H1 (cell line): ENCODE data around the gene JPT1. TPM values are rescaled to one million over a fixed set of nuclear protein-coding genes. Genes with fewer than 3 reads are reported as not detected.
A peak's percentile ranks its signal among the peaks of the same experiment; 100 is the strongest.

Experiments
- CTCF ChIA-PET: fragments of 300-600 bp; sonication (Branson Sonifier 250); formaldehyde crosslinking; loops from one replicate; lab custom pipeline; 2021; ENCODE audit not compliant: partially characterized antibody; lab: Charles Lee
- POLR2A ChIA-PET: fragments of 300-600 bp; sonication (Branson Sonifier 250); formaldehyde crosslinking; loops from one replicate; lab custom pipeline; 2021; ENCODE audit warnings: inconsistent platforms; ENCODE audit not compliant: partially characterized antibody; lab: Charles Lee
- DNase-seq, 2 experiments: peaks; one replicate each; pipeline versions ENCODE4 v3.0.0 to v3.0.0-alpha.2; 2010 to 2022; ENCODE audit warnings: low spot score in 2 of 2, low read depth in 1 of 2, mixed read lengths in 1 of 2
- FAIRE-seq: peaks from 2 replicates; lab custom pipeline; 2011; peaks lifted over from hg19 to GRCh38; lab: Jason Lieb, UNC
- H2AFZ ChIP-seq: 2 replicates; pipeline ENCODE4 v1.8.1; 2012; ENCODE audit warnings: low read length, inconsistent platforms
- H2AK5ac ChIP-seq: 2 replicates; pipeline ENCODE4 v1.6.1; 2013; ENCODE audit warnings: low read depth, low read length
- H2BK120ac ChIP-seq: replicated peaks from 2 replicates; pipeline ENCODE3; 2013; ENCODE audit warnings: low read depth, low read length, inconsistent platforms
- H2BK12ac ChIP-seq: 2 replicates; pipeline ENCODE4 v1.6.1; 2013; ENCODE audit warnings: low read depth, low read length
- H2BK15ac ChIP-seq: 2 replicates; pipeline ENCODE4 v1.6.1; 2013; ENCODE audit warnings: low read length
- H2BK20ac ChIP-seq: 2 replicates; pipeline ENCODE4 v1.6.1; 2013; ENCODE audit warnings: low read length
- H2BK5ac ChIP-seq: 2 replicates; pipeline ENCODE4 v1.6.1; 2013; ENCODE audit warnings: low read depth, low read length
- H3K14ac ChIP-seq: 2 replicates; pipeline ENCODE4 v1.6.1; 2013; ENCODE audit warnings: inconsistent platforms; ENCODE audit not compliant: insufficient read length
- H3K18ac ChIP-seq: 2 replicates; pipeline ENCODE4 v1.6.1; 2013; ENCODE audit warnings: low read length; ENCODE audit errors: extremely low read depth
- H3K23ac ChIP-seq: 2 replicates; pipeline ENCODE4 v1.6.1; 2013; ENCODE audit warnings: inconsistent platforms; ENCODE audit not compliant: insufficient read length
- H3K23me2 ChIP-seq: 2 replicates; pipeline ENCODE4 v1.6.1; 2013; ENCODE audit warnings: low read depth, low read length
- H3K27ac ChIP-seq: 2 replicates; pipeline ENCODE4 v1.6.1; 2011; ENCODE audit warnings: low read depth, low read length, inconsistent platforms
- H3K27me3 ChIP-seq, 4 experiments: replicated peaks in 1 of 4; 1 replicate in 1 of 4; 2 replicates in 3 of 4; pipeline versions ENCODE4 v1.6.1 to v1.8.1; 2011 to 2013; ENCODE audit warnings: low read length in 3 of 4, mild to moderate bottlenecking in 3 of 4, inconsistent platforms in 2 of 4, mixed read lengths in 2 of 4, moderate library complexity in 1 of 4; ENCODE audit not compliant: control insufficient read depth in 3 of 4, insufficient read depth in 3 of 4; ENCODE audit errors: extremely low read depth in 1 of 4
- H3K36me3 ChIP-seq, 4 experiments: 2 replicates each; pipeline versions ENCODE4 v1.6.1 to v1.8.1; 2011 to 2013; ENCODE audit warnings: mild to moderate bottlenecking in 4 of 4, low read length in 3 of 4, moderate library complexity in 2 of 4, control low read depth in 1 of 4, inconsistent platforms in 1 of 4; ENCODE audit not compliant: insufficient read depth in 4 of 4, control insufficient read depth in 2 of 4
- H3K4ac ChIP-seq: replicated peaks from 2 replicates; pipeline ENCODE3; 2013; ENCODE audit warnings: low read length, low read depth, mixed read lengths, inconsistent platforms; ENCODE audit not compliant: insufficient read length
- H3K4me1 ChIP-seq, 4 experiments: replicated peaks in 1 of 4; 1 replicate in 1 of 4; 2 replicates in 3 of 4; pipeline versions ENCODE4 v1.6.1 to v1.8.1; 2011 to 2013; ENCODE audit warnings: low read length in 3 of 4, inconsistent platforms in 2 of 4, mixed read lengths in 1 of 4; ENCODE audit not compliant: insufficient read depth in 4 of 4, control insufficient read depth in 3 of 4
- H3K4me2 ChIP-seq, 2 experiments: 2 replicates each; pipeline versions ENCODE4 v1.6.1 to v1.8.1; 2011 to 2013; ENCODE audit warnings: low read depth in 2 of 2, low read length in 2 of 2, control low read depth in 1 of 2, inconsistent platforms in 1 of 2, mild to moderate bottlenecking in 1 of 2; ENCODE audit not compliant: insufficient read depth in 1 of 2
- H3K4me3 ChIP-seq, 4 experiments: fragments of 200-600, 300-600 bp in 1 of 4; sonication (generic), shearing (Covaris generic), sonication (Bioruptor Twin) in 1 of 4; 2 replicates each; pipeline versions ENCODE4 v1.5.1 to v1.8.1; 2011 to 2016; ENCODE audit warnings: low read length in 4 of 4, low read depth in 3 of 4, control low read depth in 2 of 4, inconsistent platforms in 2 of 4, mild to moderate bottlenecking in 2 of 4, mixed read lengths in 1 of 4, moderate library complexity in 1 of 4; ENCODE audit not compliant: insufficient read depth in 2 of 4; ENCODE audit errors: extremely low read depth in 1 of 4
- H3K56ac ChIP-seq: replicated peaks from 2 replicates; pipeline ENCODE3; 2013; ENCODE audit warnings: low read depth, mild to moderate bottlenecking, mixed read lengths, low read length, inconsistent platforms; ENCODE audit not compliant: insufficient read length
- H3K79me1 ChIP-seq: 2 replicates; pipeline ENCODE4 v1.6.1; 2013; ENCODE audit warnings: low read depth, low read length, control low read depth
- H3K79me2 ChIP-seq, 2 experiments: 2 replicates each; pipeline versions ENCODE4 v1.6.1 to v1.8.1; 2012 to 2013; ENCODE audit warnings: low read length in 2 of 2, mild to moderate bottlenecking in 2 of 2, inconsistent platforms in 1 of 2; ENCODE audit not compliant: insufficient read depth in 2 of 2, control insufficient read depth in 1 of 2
- H3K9ac ChIP-seq, 4 experiments: replicated peaks in 1 of 4; 1 replicate in 1 of 4; 2 replicates in 3 of 4; pipeline versions ENCODE4 v1.6.1 to v1.8.1; 2011 to 2013; ENCODE audit warnings: low read depth in 3 of 4, low read length in 3 of 4, control low read depth in 2 of 4, mild to moderate bottlenecking in 2 of 4, moderate library complexity in 2 of 4, inconsistent platforms in 1 of 4; ENCODE audit errors: extremely low read depth in 1 of 4
- H3K9me3 ChIP-seq, 2 experiments: 2 replicates each; pipeline versions ENCODE4 v1.6.1 to v1.8.1; 2012 to 2013; ENCODE audit warnings: mild to moderate bottlenecking in 2 of 2, moderate library complexity in 2 of 2, control low read depth in 1 of 2, inconsistent platforms in 1 of 2, low read depth in 1 of 2, low read length in 1 of 2, mixed read lengths in 1 of 2; ENCODE audit not compliant: insufficient read depth in 2 of 2
- H4K20me1 ChIP-seq, 2 experiments: replicated peaks in 1 of 2; 2 replicates each; pipeline versions ENCODE3 to v1.8.1; 2011 to 2013; ENCODE audit warnings: inconsistent platforms in 2 of 2, low read length in 2 of 2, mild to moderate bottlenecking in 1 of 2; ENCODE audit not compliant: insufficient read depth in 2 of 2, control insufficient read depth in 1 of 2
- H4K5ac ChIP-seq: 2 replicates; pipeline ENCODE4 v1.6.1; 2013; ENCODE audit warnings: low read length, low read depth, mixed read lengths, inconsistent platforms; ENCODE audit not compliant: insufficient read length
- H4K8ac ChIP-seq: 2 replicates; pipeline ENCODE4 v1.8.0; 2013; ENCODE audit warnings: mild to moderate bottlenecking, moderate library complexity, low read length, inconsistent platforms; ENCODE audit not compliant: insufficient read depth; ENCODE audit errors: extremely low read depth
- H4K91ac ChIP-seq: replicated peaks from 2 replicates; pipeline ENCODE3; 2013; ENCODE audit warnings: low read length, mixed read lengths, inconsistent platforms; ENCODE audit not compliant: insufficient read length
- EP300 ChIP-seq, 2 experiments: IDR thresholded peaks; 1 replicate in 1 of 2; 2 replicates in 1 of 2; pipeline ENCODE4 v1.6.1; 2011 to 2012; ENCODE audit warnings: low read depth in 2 of 2, low read length in 2 of 2, mild to moderate bottlenecking in 2 of 2, borderline replicate concordance in 1 of 2, inconsistent platforms in 1 of 2, moderate library complexity in 1 of 2
- MAFK ChIP-seq: IDR thresholded peaks from 2 replicates; pipeline ENCODE4 v1.6.1; 2012; ENCODE audit warnings: low read depth, mild to moderate bottlenecking, improper control_type of control experiment, low read length
- MAX ChIP-seq: IDR thresholded peaks from 2 replicates; pipeline ENCODE4 v1.6.1; 2012; ENCODE audit warnings: inconsistent platforms
- POLR2AphosphoS5 ChIP-seq: IDR thresholded peaks from 2 replicates; pipeline ENCODE4 v1.6.1; 2011; ENCODE audit warnings: low read depth, low read length
- RAD21 ChIP-seq, 2 experiments: IDR thresholded peaks in 1 of 2; conservative IDR thresholded peaks in 1 of 2; 2 replicates each; pipeline ENCODE4 v1.6.1; 2011; ENCODE audit warnings: low read depth in 2 of 2, low read length in 2 of 2, improper control_type of control experiment in 1 of 2, inconsistent platforms in 1 of 2, mild to moderate bottlenecking in 1 of 2, moderate library complexity in 1 of 2
- RNF2 ChIP-seq: fragments of 200-900, 300-1000 bp; sonication (generic); IDR thresholded peaks from 2 replicates; pipeline ENCODE4 v1.7.1; 2016; ENCODE audit warnings: borderline replicate concordance, low read depth, mild to moderate bottlenecking, antibody characterized with exemption, low read length; ENCODE audit not compliant: poor library complexity, severe bottlenecking; ENCODE audit errors: missing control alignments
- TAF1 ChIP-seq: IDR thresholded peaks from 2 replicates; pipeline ENCODE4 v1.6.1; 2011; ENCODE audit warnings: mild to moderate bottlenecking, low read depth, low read length
- WGBS, 2 experiments: shearing (Covaris generic) in 1 of 2; methylation state at CpG; one replicate each; pipeline versions ENCODE4 v1.1.6 to v1.1.7; 2013 to 2015; ENCODE audit warnings: low lambda C conversion rate in 2 of 2, mixed read lengths in 2 of 2, inconsistent platforms in 1 of 2, low coverage in 1 of 2, missing lambda C conversion rate in 1 of 2; ENCODE audit not compliant: insufficient replicate concordance in 2 of 2, insufficient coverage in 1 of 2, insufficient read length in 1 of 2; ENCODE audit errors: extremely low coverage in 1 of 2, missing lambda C conversion rate in 1 of 2; 5-methylcytosine and 5-hydroxymethylcytosine counted together
- polyA plus RNA-seq, 7 experiments: library from polyadenylated mRNA; depleted of rRNA in 3 of 7; stranded (reverse) in 5 of 7; unstranded in 2 of 7; fragments of >200 nt in 5 of 7; fragments of 200-250 nt in 2 of 7; gene quantifications; 1 replicate in 5 of 7; 2 replicates in 1 of 7; 4 replicates in 1 of 7; pipeline versions ENCODE4 v1.2.1 to v1.2.3, GENCODE V29; 2011 to 2013; ENCODE audit warnings: missing spikeins in 2 of 7, mixed read lengths in 2 of 7
- total RNA-seq: library from RNA; stranded (reverse); fragmentation: NEBNext Ultra II Directional; extraction: Animal tissue kit (Norgen Biotek cat#: 25700); gene quantifications from 2 replicates; pipeline ENCODE4 v1.2.1, GENCODE V29; 2021

The JPT1 gene
- total and polyA plus RNA-seq, 2 of the 8 experiments (the other 6 are each of a cell fraction or from before 2014, with no cell fraction given) = 154 to 369 TPM

DNA sequence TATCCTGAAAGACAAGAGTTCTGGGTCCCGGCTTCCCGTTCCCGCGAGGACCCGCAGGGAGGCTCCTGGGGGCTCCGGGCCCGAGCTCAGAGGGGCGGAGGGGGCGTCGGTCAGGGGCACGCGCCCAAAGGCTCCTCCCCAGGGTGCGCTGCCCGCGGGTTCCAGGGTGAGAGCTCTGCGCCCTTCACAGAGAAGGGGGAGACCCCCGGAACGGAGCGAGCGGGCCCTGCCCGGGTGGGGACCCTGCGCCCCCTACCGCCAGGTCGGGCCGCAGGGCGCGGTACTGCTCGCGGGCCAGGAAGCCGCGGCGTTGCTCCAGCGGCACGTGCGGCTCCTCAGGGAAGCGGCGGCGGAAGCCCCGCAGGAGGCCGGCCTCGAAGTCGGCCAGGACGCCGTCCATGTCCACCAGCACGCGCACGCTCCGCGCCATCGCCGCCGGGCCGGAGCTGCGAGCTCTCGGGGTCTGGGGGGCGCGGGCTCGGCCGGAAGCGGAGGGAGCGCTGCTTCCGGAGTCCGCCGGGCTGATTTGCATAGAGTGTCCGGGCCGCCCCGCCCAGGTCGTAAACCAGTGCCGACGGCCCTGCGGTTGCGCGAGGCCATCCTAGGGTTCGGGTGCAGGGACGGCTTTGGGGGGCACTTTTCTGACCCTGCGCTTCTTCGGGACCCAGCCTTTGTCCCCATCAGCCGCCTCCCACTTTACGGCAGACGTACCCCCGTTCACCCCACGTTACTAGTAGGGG is 22.9 kb downstream of the JPT1 start, which contains the start of gene NT5C:
Gene NT5C, minus strand, starts transcription at position 465 of the 740 bp plus-strand sequence. Its CDS starts 35 bp downstream, at position 430.
- Histone ChIP-seq H3K4me1 (peaks cover 0 to 5% (median 4%) of the 10 kb centered on the region in 4 experiments; a peak in 5 of 7 replicates), H2BK20ac (no peak within 1 kb of the TSS), H2BK12ac (no peak within 1 kb of the TSS), H3K23ac (no peak within 1 kb of the TSS), H2BK5ac (peak within 1 kb of the TSS; percentile 75; the same call in 1 of the 2 replicates), H3K14ac (no peak within 1 kb of the TSS), H3K23me2 (peaks cover 3% of the 10 kb centered on the region; the same call in 1 of the 2 replicates), H3K4me2 (peak within 1 kb of the TSS; percentile 46 to 80), H4K8ac (peak within 1 kb of the TSS; percentile 89), H3K79me2 (peaks cover 0 to 9% of the 10 kb centered on the region in 2 experiments; a peak in 1 of 4 replicates), H3K27ac (peak within 1 kb of the TSS; percentile 81), H3K4ac (peak within 1 kb of the TSS; percentile 78), H4K20me1 (peaks cover 8 to 11% of the 10 kb centered on the region in 2 experiments), H3K4me3 (peak within 1 kb of the TSS; percentile 69 to 95 (median 74)), H2BK15ac (no peak within 1 kb of the TSS), H2BK120ac (no peak within 1 kb of the TSS), H3K9ac (peak within 1 kb of the TSS; percentile 72 to 95 (median 80)), H2AFZ (peak within 1 kb of the TSS; percentile 48; the same call in 1 of the 2 replicates), H2AK5ac (no peak within 1 kb of the TSS), H3K56ac (peak within 1 kb of the TSS; percentile 59), H3K79me1 (no peaks in the 10 kb centered on the region), H3K9me3 (no peaks in the 10 kb centered on the region), H3K36me3 (peaks cover 0 to 23% (median 12%) of the 10 kb centered on the region in 4 experiments), H4K91ac (peak within 1 kb of the TSS; percentile 54), H3K27me3 (no peaks in the 10 kb centered on the region), H4K5ac (peak within 1 kb of the TSS; percentile 80), H3K18ac (peak within 1 kb of the TSS; percentile 95)
- DNase-seq (peak; percentile 58 to 91), FAIRE-seq (no peak)
- CTCF ChIA-PET = interaction anchor here (0.6 to 12.9 kb wide), 32 partner anchors 8 to 1725 kb away, joined by 3 to 239 read pairs (median 4); partner anchors contain the start of genes ARMC7, MIF4GD, MRPS7 and NUP85
- POLR2A ChIA-PET = interaction anchor here (0.6 to 13.9 kb wide), 24 partner anchors 9 to 325 kb away, joined by 3 to 134 read pairs (median 5); partner anchors contain the start of genes JPT1, NUP85, SLC16A5 and SUMO2
- WGBS, 2 experiments = 3% methylated on average over 22 of the region's 82 CpGs; no CpG with 5 or more reads in 1 of the 2 experiments
- TF ChIP-seq TAF1 = peak; percentile 77
- no peak for TF ChIP-seq RNF2
- no peak for TF ChIP-seq MAFK
- TF ChIP-seq MAX = peak; percentile 95
- TF ChIP-seq RAD21 (IDR thresholded peaks at IDR 0.05 in 1 of 2, conservative IDR thresholded peaks at IDR 0.05 in 1 of 2; ENCODE audit: low read depth in 2 of 2, low read length in 2 of 2) = peak; percentile 32 to 42; a peak in 2 of 4 replicates
- TF ChIP-seq POLR2AphosphoS5 = peak; percentile 77
- TF ChIP-seq EP300 (IDR thresholded peaks at IDR 0.05; ENCODE audit: borderline replicate concordance in 1 of 2, low read depth in 2 of 2, low read length in 2 of 2) = no peak
